ENCODE data around the gene ARHGEF11.
A peak's percentile ranks its signal among the peaks of the same experiment; 100 is the strongest.

The ARHGEF11 gene

GRCh38 chr1:156953571-156953970 lies 92.0 kb downstream of the ARHGEF11 start:
- in situ Hi-C loops (cut with MboI; ENCODE audit: low pct_unique_long_range_greater_than_20kb, low sequenced_read_pairs, unreplicated experiment), result no loop called here
- DNase-seq (ENCODE audit: low spot score), result no peak
- TF ChIP-seq CTCF (IDR thresholded peaks at IDR 0.05; ENCODE audit: extremely low read depth, insufficient read depth, missing control alignments), result no peak

GRCh38 chr1:156951371-156951770 lies 94.2 kb downstream of the ARHGEF11 start:
- no peak for TF ChIP-seq CTCF (IDR thresholded peaks at IDR 0.05; ENCODE audit: extremely low read depth, insufficient read depth, missing control alignments)
- in situ Hi-C loops (cut with MboI; ENCODE audit: low pct_unique_long_range_greater_than_20kb, low sequenced_read_pairs, unreplicated experiment), result no loop called here
- DNase-seq (ENCODE audit: low spot score), result no peak

- no peak for TF ChIP-seq CTCF (IDR thresholded peaks at IDR 0.05; ENCODE audit: extremely low read depth, insufficient read depth, missing control alignments)
- no peak for DNase-seq (ENCODE audit: low spot score)
- in situ Hi-C loops (cut with MboI; ENCODE audit: low pct_unique_long_range_greater_than_20kb, low sequenced_read_pairs, unreplicated experiment), result no loop called here
Observed at GRCh38 chr1:156949127-156949526, 96.4 kb downstream of the ARHGEF11 start.

GRCh38 chr1:156948708-156949107 lies 96.8 kb downstream of the ARHGEF11 start:
- in situ Hi-C loops (cut with MboI; ENCODE audit: low pct_unique_long_range_greater_than_20kb, low sequenced_read_pairs, unreplicated experiment), result no loop called here
- peak; percentile 6 for TF ChIP-seq CTCF (IDR thresholded peaks at IDR 0.05; ENCODE audit: extremely low read depth, insufficient read depth, missing control alignments)
- DNase-seq (ENCODE audit: low spot score), result no peak

GRCh38 chr1:156947818-156948525 lies 97.6 kb downstream of the ARHGEF11 start:
- DNase-seq (ENCODE audit: low spot score), result no peak
- no peak for TF ChIP-seq CTCF (IDR thresholded peaks at IDR 0.05; ENCODE audit: extremely low read depth, insufficient read depth, missing control alignments)
- in situ Hi-C loops (cut with MboI; ENCODE audit: low pct_unique_long_range_greater_than_20kb, low sequenced_read_pairs, unreplicated experiment), result no loop called here

GRCh38 chr1:156947127-156947526 lies 98.4 kb downstream of the ARHGEF11 start:
- TF ChIP-seq CTCF (IDR thresholded peaks at IDR 0.05; ENCODE audit: extremely low read depth, insufficient read depth, missing control alignments), result no peak
- in situ Hi-C loops (cut with MboI; ENCODE audit: low pct_unique_long_range_greater_than_20kb, low sequenced_read_pairs, unreplicated experiment), result no loop called here
- DNase-seq (ENCODE audit: low spot score), result no peak
